ENCODE data around the gene F7.
"Not testable (repeated sequence)": the region's sequence is repeated elsewhere in the genome, so short reads cannot be mapped to it uniquely, and the experiment has no call there.

Gene F7

GRCh38 chr13:113105921-113106452, 396 bp downstream of the F7 start:
- DNase-seq = no peak

GRCh38 chr13:113106711-113107351, 1.2 kb downstream of the F7 start:
- DNase-seq = no peak

- DNase-seq = not testable (repeated sequence)
Measured at GRCh38 chr13:113108521-113108920, 2.9 kb downstream of the F7 start.

- no peak for DNase-seq
Measured at GRCh38 chr13:113109151-113110047, 3.8 kb downstream of the F7 start.

GRCh38 chr13:113110048-113110851, 4.7 kb downstream of the F7 start:
- DNase-seq = peak; percentile 26

- no peak for DNase-seq
Measured at GRCh38 chr13:113110852-113111315, 5.3 kb downstream of the F7 start.

- not testable (repeated sequence) for DNase-seq
Measured at GRCh38 chr13:113111821-113112220, 6.2 kb downstream of the F7 start.

GRCh38 chr13:113112475-113112874, 6.9 kb downstream of the F7 start:
- not testable (repeated sequence) for DNase-seq

GRCh38 chr13:113112893-113113845, 7.6 kb downstream of the F7 start:
- no peak for DNase-seq

- DNase-seq = no peak
Measured at GRCh38 chr13:113113846-113114271, 8.3 kb downstream of the F7 start.

GRCh38 chr13:113114511-113115362, 9.1 kb downstream of the F7 start:
- DNase-seq = no peak

GRCh38 chr13:113115363-113116205, 10.0 kb downstream of the F7 start:
- DNase-seq = no peak

GRCh38 chr13:113116206-113116800, 10.7 kb downstream of the F7 start:
- DNase-seq = no peak

GRCh38 chr13:113116871-113117271, 11.3 kb downstream of the F7 start:
- DNase-seq = no peak

GRCh38 chr13:113117335-113117872, 11.8 kb downstream of the F7 start:
- DNase-seq = no peak

GRCh38 chr13:113117911-113118260, 12.3 kb downstream of the F7 start:
- no peak for DNase-seq

- no peak for DNase-seq
Measured at GRCh38 chr13:113118261-113119021, 12.8 kb downstream of the F7 start.

- DNase-seq = no peak
Measured at GRCh38 chr13:113119166-113119821, 13.7 kb downstream of the F7 start.

Measured in CD4-positive, alpha-beta T cell treated with Interleukin-10 for 1 hour (primary cell).